Hepatocyte (in vitro differentiated cells): ENCODE results near the gene TMPRSS3.

Source experiments
- CTCF ChIP-seq: fragments of 200-600 bp; sonication (generic); IDR thresholded peaks from 2 replicates; pipeline ENCODE4 v1.5.1; 2016; ENCODE audit warnings: antibody characterized with exemption, mild to moderate bottlenecking; ENCODE audit not compliant: poor library complexity
- EZH2 ChIP-seq: fragments of 200-600 bp; sonication (generic); IDR thresholded peaks from 2 replicates; pipeline ENCODE4 v1.6.1; 2016; ENCODE audit warnings: antibody characterized with exemption, mild to moderate bottlenecking, borderline replicate concordance
- EZH2phosphoT487 ChIP-seq: fragments of 200-600 bp; sonication (generic); IDR thresholded peaks from one replicate; pipeline ENCODE4 v1.6.1; 2018; ENCODE audit warnings: antibody characterized with exemption, mild to moderate bottlenecking, low read depth, moderate library complexity; ENCODE audit not compliant: unreplicated experiment, severe bottlenecking

- no peak for TF ChIP-seq CTCF
- TF ChIP-seq EZH2phosphoT487 = no peak
- TF ChIP-seq EZH2 = no peak
Observed at GRCh38 chr21:42369821-42370220, 26.0 kb downstream of the TMPRSS3 start.
